Stimulated activated CD4-positive, alpha-beta T cell treated with anti-CD3 and anti-CD28 coated beads, Interleukin-15, amount 100 ng/mL, for 24 hours (primary cell): ENCODE data around the gene LRRC53.

Experiments
- DNase-seq: peaks from one replicate; pipeline ENCODE4 v3.0.0-alpha.2; 2020

Gene LRRC53

GRCh38 chr1:74486036-74486435 is 26.4 kb downstream of the LRRC53 start:
- no peak for DNase-seq

DNA sequence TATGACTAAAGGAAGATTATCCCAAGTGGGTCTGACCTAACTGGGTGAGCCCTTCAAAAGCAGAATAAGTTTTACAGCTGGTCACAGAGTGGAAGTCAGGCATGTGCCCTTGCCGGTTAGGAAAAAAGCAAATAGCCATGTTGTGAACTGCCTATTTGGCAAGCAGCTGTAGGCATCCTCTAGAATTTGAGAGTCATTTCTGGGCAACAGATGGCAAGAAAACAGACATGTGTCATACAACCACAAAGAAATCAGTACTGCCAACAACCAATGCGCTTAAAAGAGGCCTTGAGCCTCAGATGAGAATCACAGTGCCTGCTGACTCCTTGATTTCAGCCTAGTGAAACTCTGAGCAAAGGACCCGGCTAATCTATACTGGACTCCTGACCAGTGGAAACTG is 26.8 kb downstream of the LRRC53 start:
- DNase-seq, result no peak

- DNase-seq, result no peak
Measured at GRCh38 chr1:74481607-74482006, 30.8 kb downstream of the LRRC53 start.

- DNase-seq, result no peak
Measured at GRCh38 chr1:74480068-74480467, 32.3 kb downstream of the LRRC53 start.

GRCh38 chr1:74478979-74479378 is 33.4 kb downstream of the LRRC53 start:
- no peak for DNase-seq

- DNase-seq, result no peak
Measured at GRCh38 chr1:74474585-74474984, 37.8 kb downstream of the LRRC53 start.

GRCh38 chr1:74471470-74471869 is 40.9 kb downstream of the LRRC53 start:
- DNase-seq, result no peak

DNA sequence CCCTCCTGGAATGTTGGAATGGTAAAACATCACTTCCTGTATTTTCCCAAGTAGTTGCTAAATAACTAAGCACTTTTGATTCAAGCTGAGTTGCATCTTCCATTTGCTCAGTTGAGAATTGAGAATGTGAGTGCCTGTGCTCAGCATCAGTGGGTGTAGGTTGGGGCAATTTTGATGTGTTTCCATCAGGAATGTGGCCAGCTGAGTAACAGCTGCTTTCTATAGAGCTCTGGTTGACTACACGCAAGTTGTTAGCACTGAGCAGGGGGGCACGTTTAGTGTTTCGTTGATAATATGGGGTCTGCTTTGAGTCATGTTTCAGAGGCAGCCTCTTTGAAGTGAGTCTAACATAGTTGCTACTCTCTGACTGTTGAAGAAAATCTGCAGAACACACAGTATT is 41.5 kb downstream of the LRRC53 start:
- DNase-seq, result no peak

DNA sequence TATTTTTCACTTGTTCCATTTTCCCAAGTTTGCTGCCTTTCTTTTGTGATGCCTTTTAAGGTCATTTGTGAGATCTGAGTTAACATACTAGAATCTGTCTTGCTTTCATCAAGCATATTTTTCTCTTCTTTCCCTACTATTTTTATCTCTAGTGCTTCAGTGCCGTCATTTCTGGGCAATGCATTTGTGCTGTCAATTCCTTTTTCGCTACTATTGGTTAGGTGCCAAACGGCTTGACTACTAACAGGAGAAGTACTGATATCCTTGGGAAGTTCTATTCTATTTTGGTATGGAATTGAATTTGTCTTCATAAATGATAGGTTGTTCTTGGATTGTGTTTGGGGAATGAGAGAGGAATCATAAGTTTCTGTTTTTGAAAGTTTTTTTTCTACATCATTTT is 42.2 kb downstream of the LRRC53 start:
- DNase-seq, result no peak

- DNase-seq, result no peak
Measured at GRCh38 chr1:74468982-74469603, 43.3 kb downstream of the LRRC53 start.

GRCh38 chr1:74467786-74468377 is 44.5 kb downstream of the LRRC53 start:
- no peak for DNase-seq

DNA sequence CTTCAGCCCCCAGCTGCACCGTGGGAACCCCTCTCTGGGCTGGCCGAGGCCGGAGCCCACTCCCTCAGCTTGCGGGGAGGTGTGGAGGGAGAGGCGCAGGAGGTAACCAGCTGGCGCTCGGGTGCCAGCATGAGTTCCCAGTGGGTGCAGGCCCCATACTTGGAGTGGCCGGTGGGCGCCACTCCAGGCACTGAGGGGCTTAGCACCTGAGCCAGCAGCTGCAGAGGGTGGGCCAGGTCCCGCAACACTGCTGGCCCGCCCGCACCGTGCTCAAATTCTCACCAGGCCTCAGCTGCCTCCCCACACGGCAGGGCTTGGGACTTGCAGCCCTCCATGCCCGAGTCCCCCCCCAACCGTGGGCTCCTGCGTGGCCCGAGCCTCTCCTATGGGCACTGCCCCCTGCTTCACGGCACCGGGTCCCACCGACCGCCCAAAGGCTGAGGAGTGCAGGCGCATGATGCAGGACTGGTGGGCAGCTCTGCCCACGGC is 47.2 kb downstream of the LRRC53 start:
- no peak for DNase-seq

DNA sequence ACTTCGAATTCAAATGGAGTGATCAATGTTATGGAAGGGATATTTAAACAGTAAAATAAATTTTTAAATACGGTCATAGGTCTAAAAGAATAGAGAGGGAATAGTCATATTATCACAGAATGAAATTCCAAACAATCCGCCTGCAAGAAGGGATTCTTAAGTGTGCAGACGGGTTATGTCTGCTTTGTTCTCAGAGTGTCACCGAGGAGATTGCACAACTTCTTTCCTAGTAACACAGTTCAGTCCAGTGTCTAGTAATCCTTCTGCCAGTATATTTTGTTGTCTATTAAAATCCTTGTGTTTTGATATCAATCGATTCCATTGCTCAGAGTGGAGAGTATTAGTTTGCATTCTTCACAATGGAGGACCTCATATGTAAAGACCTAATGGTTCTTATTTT is 48.4 kb downstream of the LRRC53 start:
- DNase-seq, result no peak

- no peak for DNase-seq
Measured at GRCh38 chr1:74463333-74463988, 49.0 kb downstream of the LRRC53 start.

DNA sequence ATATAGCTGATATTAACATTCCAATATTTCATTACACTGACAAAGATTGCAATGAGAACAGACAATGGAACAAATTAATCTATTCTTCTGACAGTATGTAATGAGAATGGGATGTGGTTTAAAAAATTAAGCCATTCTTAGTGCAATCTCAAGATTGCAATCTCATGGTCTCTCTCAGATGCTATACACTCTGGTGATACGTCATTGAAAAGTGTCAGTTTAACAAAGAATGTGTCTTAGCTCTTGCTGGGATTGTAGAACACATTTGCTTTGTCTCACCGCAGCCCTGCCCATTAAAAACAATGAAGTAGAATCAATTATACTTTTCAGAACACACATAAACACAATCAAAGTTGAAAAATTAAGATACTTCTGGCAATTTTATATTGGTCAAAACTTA is 55.2 kb downstream of the LRRC53 start:
- DNase-seq, result no peak

- no peak for DNase-seq
Measured at GRCh38 chr1:74455390-74455789, 57.0 kb downstream of the LRRC53 start.

- no peak for DNase-seq
Measured at GRCh38 chr1:74453277-74453676, 59.1 kb downstream of the LRRC53 start.

DNA sequence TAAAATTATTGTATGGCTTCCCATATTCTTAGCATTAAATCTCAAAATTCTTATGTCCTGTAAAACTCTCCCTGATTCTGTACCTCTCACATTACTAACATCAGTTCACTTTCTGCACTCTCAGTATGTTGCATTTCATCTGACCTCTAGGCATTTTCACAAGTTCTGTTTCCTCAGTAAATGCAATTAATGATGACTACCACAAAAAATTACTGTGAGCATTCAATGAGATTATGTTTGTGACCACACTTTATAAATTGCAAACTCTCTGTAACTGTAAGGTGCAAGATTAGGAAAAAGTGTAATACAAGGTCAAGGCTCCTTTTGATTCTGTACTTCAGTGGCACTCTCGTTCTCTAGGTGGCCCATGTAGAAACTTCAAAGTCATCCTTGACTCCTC is 60.4 kb downstream of the LRRC53 start:
- no peak for DNase-seq

- no peak for DNase-seq
Measured at GRCh38 chr1:74437035-74437434, 75.4 kb downstream of the LRRC53 start.

GRCh38 chr1:74436078-74436477 is 76.3 kb downstream of the LRRC53 start:
- DNase-seq, result no peak

- no peak for DNase-seq
Measured at GRCh38 chr1:74434321-74434720, 78.1 kb downstream of the LRRC53 start.

DNA sequence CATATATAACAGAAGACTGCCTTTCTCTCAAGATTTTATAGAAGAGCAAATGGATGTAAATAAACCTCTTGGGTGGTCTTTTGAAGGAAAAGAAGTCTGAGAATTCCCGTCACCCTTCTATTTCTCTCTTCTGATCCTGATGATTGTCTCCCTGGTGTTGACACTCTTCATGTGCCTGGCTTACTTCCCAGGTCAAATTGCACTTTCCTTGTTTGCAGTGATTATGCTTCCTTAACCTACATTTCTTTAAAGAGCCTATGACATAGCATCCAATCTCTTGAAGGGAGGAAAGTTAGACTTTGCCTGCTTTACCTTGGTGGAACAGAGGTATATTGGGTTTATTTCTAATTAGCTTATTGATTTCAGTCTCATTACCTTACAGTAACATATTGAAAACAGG is 80.1 kb downstream of the LRRC53 start:
- DNase-seq, result no peak

- no peak for DNase-seq
Measured at GRCh38 chr1:74431531-74431930, 80.9 kb downstream of the LRRC53 start.

DNA sequence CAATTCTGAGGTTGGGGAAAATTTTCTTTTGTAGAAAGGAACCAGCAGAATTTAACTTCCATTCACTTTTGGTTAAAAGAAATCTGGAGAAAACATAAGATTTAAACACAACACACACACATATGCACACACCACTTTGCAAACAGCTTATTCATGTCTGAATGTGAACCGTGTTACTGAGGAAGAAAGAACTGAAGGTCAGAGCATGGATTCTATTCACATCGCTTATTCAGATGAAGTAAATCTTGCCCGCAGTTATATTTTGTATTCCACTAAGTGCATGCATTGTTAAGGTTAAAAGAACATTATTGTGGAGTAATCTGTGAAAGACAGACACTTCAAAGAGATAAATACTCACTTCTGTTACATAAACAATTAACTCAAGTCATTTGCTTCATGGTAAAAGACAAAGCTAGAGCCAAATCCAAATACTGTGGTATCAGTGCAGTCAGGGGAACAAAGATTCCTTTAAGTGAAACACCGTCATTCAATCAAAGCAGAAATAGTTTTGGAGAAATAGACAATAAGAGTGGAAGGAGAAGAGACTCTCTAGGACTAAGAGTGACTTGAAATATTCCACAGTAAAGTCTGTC is 82.0 kb downstream of the LRRC53 start:
- no peak for DNase-seq
